GM10266 (cell line): ENCODE data around the gene MAPKAPK2.

Experiments used
- DNase-seq: peaks from one replicate; pipeline ENCODE4 v3.0.0; 2012; ENCODE audit errors: extremely low spot score
- TF ChIP-seq, protein P1 (sequence below): IDR thresholded peaks from 2 replicates; pipeline ENCODE4 v1.5.1; 2012; ENCODE audit warnings: mild to moderate bottlenecking, low read depth; ENCODE audit not compliant: control insufficient read depth, insufficient read depth; ENCODE audit errors: missing control alignments

MAPKAPK2 gene

GRCh38 chr1:206704226-206704625 lies 19.5 kb downstream of the MAPKAPK2 start:
- no peak for DNase-seq
- TF ChIP-seq, protein P1, sequence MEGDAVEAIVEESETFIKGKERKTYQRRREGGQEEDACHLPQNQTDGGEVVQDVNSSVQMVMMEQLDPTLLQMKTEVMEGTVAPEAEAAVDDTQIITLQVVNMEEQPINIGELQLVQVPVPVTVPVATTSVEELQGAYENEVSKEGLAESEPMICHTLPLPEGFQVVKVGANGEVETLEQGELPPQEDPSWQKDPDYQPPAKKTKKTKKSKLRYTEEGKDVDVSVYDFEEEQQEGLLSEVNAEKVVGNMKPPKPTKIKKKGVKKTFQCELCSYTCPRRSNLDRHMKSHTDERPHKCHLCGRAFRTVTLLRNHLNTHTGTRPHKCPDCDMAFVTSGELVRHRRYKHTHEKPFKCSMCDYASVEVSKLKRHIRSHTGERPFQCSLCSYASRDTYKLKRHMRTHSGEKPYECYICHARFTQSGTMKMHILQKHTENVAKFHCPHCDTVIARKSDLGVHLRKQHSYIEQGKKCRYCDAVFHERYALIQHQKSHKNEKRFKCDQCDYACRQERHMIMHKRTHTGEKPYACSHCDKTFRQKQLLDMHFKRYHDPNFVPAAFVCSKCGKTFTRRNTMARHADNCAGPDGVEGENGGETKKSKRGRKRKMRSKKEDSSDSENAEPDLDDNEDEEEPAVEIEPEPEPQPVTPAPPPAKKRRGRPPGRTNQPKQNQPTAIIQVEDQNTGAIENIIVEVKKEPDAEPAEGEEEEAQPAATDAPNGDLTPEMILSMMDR: no peak

GRCh38 chr1:206705191-206705590 lies 20.5 kb downstream of the MAPKAPK2 start:
- no peak for DNase-seq
- TF ChIP-seq, protein P1: no peak

DNA sequence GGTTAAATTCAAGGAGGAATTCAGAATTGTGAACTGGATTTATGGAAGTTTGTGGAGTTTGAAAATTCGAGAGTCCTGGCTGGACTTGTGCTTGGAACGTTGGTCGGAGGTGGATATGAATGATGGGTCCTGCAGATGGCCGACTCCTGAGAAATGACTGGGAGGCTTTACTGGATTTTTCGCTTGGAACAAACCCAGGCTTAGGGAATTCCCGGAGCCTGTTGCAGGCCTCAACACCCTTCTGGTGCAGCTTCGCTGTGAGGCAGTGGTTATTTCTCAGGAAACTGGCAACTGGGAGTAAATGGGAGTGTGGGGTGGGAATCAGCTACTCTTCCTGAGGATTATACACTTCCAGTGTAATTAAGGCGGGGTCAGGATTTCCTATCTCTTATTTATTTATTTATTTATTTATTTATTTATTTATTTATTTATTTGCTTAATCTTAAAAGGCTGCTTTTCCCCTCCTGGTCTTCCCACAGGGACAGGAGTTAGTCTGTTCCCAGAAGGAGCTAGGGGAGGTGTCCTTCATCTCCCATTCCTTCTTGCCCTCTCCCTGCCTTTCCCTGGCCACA lies 21.1 kb downstream of the MAPKAPK2 start:
- TF ChIP-seq, protein P1: no peak
- no peak for DNase-seq

- no peak for DNase-seq
- TF ChIP-seq, protein P1: no peak
Measured at GRCh38 chr1:206706298-206706791, 21.6 kb downstream of the MAPKAPK2 start.

GRCh38 chr1:206706806-206707366 lies 22.2 kb downstream of the MAPKAPK2 start:
- DNase-seq: no peak
- TF ChIP-seq, protein P1: no peak

DNA sequence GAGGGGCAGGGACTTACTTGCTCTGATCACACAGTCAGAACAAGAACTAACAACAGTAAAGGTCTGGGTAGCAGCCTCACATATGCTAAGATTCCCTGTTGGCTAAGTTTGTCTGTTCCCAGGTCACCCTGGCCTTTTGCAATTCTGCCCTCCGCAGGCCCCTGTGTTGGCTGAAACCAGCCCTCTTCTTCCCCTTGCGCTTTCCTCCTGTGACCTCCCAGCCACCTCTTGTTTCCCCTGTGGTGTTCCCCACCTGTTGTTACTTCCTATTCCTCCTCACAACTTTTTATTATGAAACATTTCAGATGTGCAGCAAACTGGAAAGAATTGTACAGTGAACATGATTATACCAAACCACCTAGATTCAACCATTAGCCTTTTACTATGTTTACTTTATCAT lies 23.4 kb downstream of the MAPKAPK2 start:
- TF ChIP-seq, protein P1: no peak
- DNase-seq: no peak

GRCh38 chr1:206708882-206709281 lies 24.2 kb downstream of the MAPKAPK2 start:
- TF ChIP-seq, protein P1: no peak
- DNase-seq: no peak
